ENCODE results near the gene NAE1.

- TF ChIP-seq ZNF219 (CRISPR knock-in tag; IDR thresholded peaks at IDR 0.05; ENCODE audit: borderline replicate concordance), result no peak
- TF ChIP-seq, protein P1, sequence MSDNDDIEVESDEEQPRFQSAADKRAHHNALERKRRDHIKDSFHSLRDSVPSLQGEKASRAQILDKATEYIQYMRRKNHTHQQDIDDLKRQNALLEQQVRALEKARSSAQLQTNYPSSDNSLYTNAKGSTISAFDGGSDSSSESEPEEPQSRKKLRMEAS (CRISPR knock-in tag; IDR thresholded peaks at IDR 0.05), result no peak
- TF ChIP-seq, protein P2, sequence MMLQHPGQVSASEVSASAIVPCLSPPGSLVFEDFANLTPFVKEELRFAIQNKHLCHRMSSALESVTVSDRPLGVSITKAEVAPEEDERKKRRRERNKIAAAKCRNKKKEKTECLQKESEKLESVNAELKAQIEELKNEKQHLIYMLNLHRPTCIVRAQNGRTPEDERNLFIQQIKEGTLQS (CRISPR knock-in tag; conservative IDR thresholded peaks at IDR 0.05), result no peak
- no peak for TF ChIP-seq PREB (CRISPR knock-in tag; IDR thresholded peaks at IDR 0.05; ENCODE audit: borderline replicate concordance)
- TF ChIP-seq, protein P3, sequence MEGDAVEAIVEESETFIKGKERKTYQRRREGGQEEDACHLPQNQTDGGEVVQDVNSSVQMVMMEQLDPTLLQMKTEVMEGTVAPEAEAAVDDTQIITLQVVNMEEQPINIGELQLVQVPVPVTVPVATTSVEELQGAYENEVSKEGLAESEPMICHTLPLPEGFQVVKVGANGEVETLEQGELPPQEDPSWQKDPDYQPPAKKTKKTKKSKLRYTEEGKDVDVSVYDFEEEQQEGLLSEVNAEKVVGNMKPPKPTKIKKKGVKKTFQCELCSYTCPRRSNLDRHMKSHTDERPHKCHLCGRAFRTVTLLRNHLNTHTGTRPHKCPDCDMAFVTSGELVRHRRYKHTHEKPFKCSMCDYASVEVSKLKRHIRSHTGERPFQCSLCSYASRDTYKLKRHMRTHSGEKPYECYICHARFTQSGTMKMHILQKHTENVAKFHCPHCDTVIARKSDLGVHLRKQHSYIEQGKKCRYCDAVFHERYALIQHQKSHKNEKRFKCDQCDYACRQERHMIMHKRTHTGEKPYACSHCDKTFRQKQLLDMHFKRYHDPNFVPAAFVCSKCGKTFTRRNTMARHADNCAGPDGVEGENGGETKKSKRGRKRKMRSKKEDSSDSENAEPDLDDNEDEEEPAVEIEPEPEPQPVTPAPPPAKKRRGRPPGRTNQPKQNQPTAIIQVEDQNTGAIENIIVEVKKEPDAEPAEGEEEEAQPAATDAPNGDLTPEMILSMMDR (IDR thresholded peaks at IDR 0.05), result no peak
- no peak for TF ChIP-seq SP1 (CRISPR knock-in tag; conservative IDR thresholded peaks at IDR 0.05)
These were observed 76.0 kb downstream of the NAE1 start for GRCh38 chr16:66754819-66755218.
